Rectal smooth muscle tissue (tissue), 1 donor: ENCODE measurements around the gene SYT9.

ENCODE experiments used
- H3K27ac ChIP-seq: one replicate; pipeline ENCODE4 v1.7.0; 2013; ENCODE audit warnings: low read depth, low read length, inconsistent platforms
- H3K27me3 ChIP-seq: one replicate; pipeline ENCODE4 v1.7.0; 2013; ENCODE audit warnings: low read length; ENCODE audit not compliant: control insufficient read depth, insufficient read depth
- H3K36me3 ChIP-seq: one replicate; pipeline ENCODE4 v1.7.0; 2013; ENCODE audit warnings: low read length; ENCODE audit not compliant: control insufficient read depth, insufficient read depth
- H3K4me1 ChIP-seq: one replicate; pipeline ENCODE4 v1.7.0; 2013; ENCODE audit warnings: low read length; ENCODE audit not compliant: control insufficient read depth, insufficient read depth
- H3K4me3 ChIP-seq: one replicate; pipeline ENCODE4 v1.7.0; 2013; ENCODE audit warnings: low read length
- H3K9ac ChIP-seq: one replicate; pipeline ENCODE4 v1.7.0; 2013; ENCODE audit warnings: low read length

Gene SYT9

GRCh38 chr11:7252683-7253213 is 1.0 kb downstream of the SYT9 start:
- H3K4me1 ChIP-seq = no peaks in the 10 kb centered on the region
- H3K9ac ChIP-seq = no peak overlapping the region
- H3K36me3 ChIP-seq = no peaks in the 10 kb centered on the region
- H3K4me3 ChIP-seq = peak overlapping the region; percentile 61
- H3K27ac ChIP-seq = no peak overlapping the region
- H3K27me3 ChIP-seq = peaks cover 9% of the 10 kb centered on the region

DNA sequence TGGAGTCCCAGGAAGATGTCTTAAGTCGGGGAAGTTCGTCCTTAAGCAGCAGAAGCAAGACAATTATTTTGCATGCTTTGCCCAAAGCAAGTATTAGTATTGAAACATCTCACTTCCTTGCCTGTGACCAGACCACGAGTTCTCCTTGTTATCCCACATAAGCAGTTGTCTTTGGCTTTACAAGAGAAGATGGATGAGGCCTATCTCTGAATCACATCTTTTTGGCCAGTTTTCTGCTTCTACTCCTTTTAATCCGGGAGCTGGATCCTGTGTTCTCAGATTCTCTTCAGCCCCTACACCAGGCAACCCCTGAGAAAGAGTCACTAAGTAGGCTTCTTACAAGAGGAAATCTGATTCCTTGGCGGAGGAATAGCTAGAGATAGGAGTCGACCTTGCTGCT is 2.1 kb downstream of the SYT9 start:
- H3K27me3 ChIP-seq = peaks cover 9% of the 10 kb centered on the region
- no peak overlapping the region for H3K27ac ChIP-seq
- no peaks in the 10 kb centered on the region for H3K4me1 ChIP-seq
- H3K36me3 ChIP-seq = no peaks in the 10 kb centered on the region
- no peak overlapping the region for H3K4me3 ChIP-seq
- no peak overlapping the region for H3K9ac ChIP-seq

DNA sequence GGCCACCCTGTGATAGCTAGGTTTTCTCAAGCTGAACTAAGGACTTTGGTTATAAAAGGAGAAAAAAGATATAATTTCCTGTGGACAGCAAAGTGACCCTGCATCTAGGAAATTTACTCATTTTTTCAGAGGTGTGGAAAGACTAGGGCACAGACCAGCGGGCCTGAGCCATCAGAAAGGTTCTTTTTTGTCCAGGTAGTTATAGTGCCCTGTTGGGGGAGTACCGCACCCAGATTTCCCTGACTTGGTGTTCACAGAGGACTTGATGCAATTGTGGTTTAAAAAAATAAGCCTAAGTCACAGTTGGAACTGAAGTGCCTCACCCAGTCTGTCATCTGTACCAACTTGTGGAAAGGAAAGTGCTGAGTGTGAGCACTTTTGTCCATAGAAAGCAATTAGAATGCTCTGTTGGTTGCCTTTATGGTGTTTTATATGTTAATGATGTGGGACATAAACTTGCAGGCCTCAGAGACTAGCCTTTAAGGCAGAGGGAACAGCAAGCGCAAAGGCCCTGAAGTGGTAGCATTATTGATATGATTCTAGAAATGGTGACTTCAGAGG is 3.1 kb downstream of the SYT9 start:
- peaks cover 9% of the 10 kb centered on the region for H3K27me3 ChIP-seq
- no peaks in the 10 kb centered on the region for H3K4me1 ChIP-seq
- no peak overlapping the region for H3K27ac ChIP-seq
- H3K36me3 ChIP-seq = no peaks in the 10 kb centered on the region
- no peak overlapping the region for H3K4me3 ChIP-seq
- no peak overlapping the region for H3K9ac ChIP-seq

- H3K36me3 ChIP-seq = no peaks in the 10 kb centered on the region
- H3K4me3 ChIP-seq = no peak overlapping the region
- H3K27me3 ChIP-seq = peaks cover 5% of the 10 kb centered on the region
- H3K9ac ChIP-seq = no peak overlapping the region
- no peak overlapping the region for H3K27ac ChIP-seq
- H3K4me1 ChIP-seq = no peaks in the 10 kb centered on the region
Measured at GRCh38 chr11:7256943-7257342, 5.2 kb downstream of the SYT9 start.

DNA sequence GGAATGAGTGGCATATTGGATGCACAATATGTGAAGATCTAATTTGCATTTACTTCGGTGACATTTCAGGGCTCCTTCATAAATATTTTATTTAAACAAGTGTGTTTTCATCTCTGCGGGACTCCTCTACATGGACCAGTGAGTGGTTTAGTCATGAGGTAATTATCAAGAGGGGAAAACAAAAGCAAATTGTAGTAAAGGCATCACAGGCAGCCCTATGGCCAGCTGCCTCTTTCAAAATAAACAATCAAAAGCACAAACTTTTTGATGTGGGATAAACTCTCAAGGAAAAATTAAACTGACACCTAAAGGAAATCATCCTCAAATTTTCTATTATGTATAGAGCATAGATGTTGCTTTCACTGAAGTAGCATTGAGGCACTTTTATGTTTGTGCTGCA is 6.0 kb downstream of the SYT9 start:
- Histone ChIP-seq H3K27ac (no peak overlapping the region), H3K27me3 (no peaks in the 10 kb centered on the region), H3K36me3 (no peaks in the 10 kb centered on the region), H3K4me3 (no peak overlapping the region), H3K4me1 (no peaks in the 10 kb centered on the region), H3K9ac (no peak overlapping the region)

GRCh38 chr11:7261578-7261977 is 9.9 kb downstream of the SYT9 start:
- Histone ChIP-seq H3K9ac (no peak overlapping the region), H3K4me1 (no peaks in the 10 kb centered on the region), H3K27ac (no peak overlapping the region), H3K4me3 (no peak overlapping the region), H3K27me3 (no peaks in the 10 kb centered on the region), H3K36me3 (no peaks in the 10 kb centered on the region)

DNA sequence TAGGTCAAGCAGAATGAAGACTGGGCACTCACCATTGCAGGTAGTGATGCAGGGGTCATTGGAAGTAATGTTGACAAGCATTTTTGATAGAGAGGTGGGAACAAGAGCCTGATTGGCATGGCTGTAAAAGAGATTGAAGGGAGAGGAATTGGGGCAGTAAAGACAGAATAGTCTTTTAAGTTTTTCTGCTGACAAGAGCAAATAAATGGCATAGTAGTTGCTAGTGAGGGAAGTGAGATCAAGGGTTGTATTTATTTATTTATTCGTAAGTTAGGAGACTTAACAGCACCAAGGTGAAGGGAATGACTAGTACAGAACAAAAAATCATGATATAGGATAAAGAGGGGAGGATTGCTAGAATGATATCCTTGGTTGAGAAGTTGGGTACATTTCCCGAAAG is 11.0 kb downstream of the SYT9 start:
- Histone ChIP-seq H3K27ac (no peak overlapping the region), H3K4me1 (no peaks in the 10 kb centered on the region)

DNA sequence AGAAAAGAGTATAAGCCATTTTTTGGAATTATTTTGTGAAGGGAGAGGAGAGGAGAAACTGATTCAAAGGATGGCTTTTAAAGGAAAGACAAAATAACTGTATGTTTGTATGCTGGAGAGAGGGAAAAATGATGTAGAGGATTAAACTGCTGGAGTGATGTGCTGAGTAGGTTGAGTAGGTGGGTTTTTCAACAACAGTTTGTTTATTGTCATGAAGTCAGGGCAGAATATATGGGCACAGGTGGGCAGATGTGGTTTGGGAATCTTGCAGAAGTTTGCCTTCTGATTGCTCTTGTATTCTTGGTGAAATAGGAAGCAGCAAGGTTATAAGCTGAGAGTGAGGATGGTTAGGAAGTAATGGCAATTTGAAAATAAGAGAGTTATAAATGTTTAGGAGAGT is 12.1 kb downstream of the SYT9 start:
- no peak overlapping the region for H3K27ac ChIP-seq
- no peak overlapping the region for H3K9ac ChIP-seq
- no peak overlapping the region for H3K4me3 ChIP-seq
- H3K4me1 ChIP-seq = no peaks in the 10 kb centered on the region
- H3K27me3 ChIP-seq = no peaks in the 10 kb centered on the region
- no peaks in the 10 kb centered on the region for H3K36me3 ChIP-seq

More for the DNA sequence above, 11.0 kb downstream of the SYT9 start:
- Histone ChIP-seq H3K9ac (no peak overlapping the region), H3K4me3 (no peak overlapping the region), H3K27me3 (no peaks in the 10 kb centered on the region), H3K36me3 (no peaks in the 10 kb centered on the region)

GRCh38 chr11:7268758-7269157 is 17.1 kb downstream of the SYT9 start:
- no peaks in the 10 kb centered on the region for H3K27me3 ChIP-seq
- no peak overlapping the region for H3K9ac ChIP-seq
- no peak overlapping the region for H3K27ac ChIP-seq
- no peaks in the 10 kb centered on the region for H3K36me3 ChIP-seq
- no peak overlapping the region for H3K4me3 ChIP-seq
- no peaks in the 10 kb centered on the region for H3K4me1 ChIP-seq

DNA sequence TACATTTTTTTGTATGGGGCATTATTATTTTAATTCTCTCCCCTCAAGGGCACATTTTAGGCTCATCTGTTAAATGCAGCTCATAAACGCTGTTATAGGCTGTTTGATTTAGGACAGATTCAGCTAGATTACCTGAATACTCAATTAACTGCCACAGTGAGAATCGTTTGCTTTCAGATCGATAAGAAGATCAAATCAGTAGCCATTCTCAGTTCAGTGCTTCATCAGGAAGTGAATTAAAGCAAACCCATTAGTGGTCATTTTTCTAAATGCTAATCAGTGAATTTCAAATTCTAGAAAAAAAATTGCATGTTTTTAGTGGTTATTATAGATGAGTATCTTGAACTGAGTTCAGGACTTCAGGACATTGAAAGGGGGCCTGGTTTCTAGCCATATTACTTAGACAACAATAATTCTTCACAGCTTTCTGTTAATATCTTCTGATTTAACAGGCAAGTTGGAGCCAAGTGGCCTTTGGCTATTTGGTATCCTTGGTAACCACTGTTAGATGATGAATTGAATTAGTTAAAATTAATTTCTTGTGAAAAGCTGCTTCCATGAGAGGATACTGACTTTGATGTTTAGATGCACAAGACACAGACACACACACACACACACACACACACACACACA is 18.6 kb downstream of the SYT9 start:
- no peaks in the 10 kb centered on the region for H3K4me1 ChIP-seq
- H3K4me3 ChIP-seq = no peak overlapping the region
- H3K9ac ChIP-seq = no peak overlapping the region
- no peak overlapping the region for H3K27ac ChIP-seq
- no peaks in the 10 kb centered on the region for H3K27me3 ChIP-seq
- H3K36me3 ChIP-seq = no peaks in the 10 kb centered on the region

DNA sequence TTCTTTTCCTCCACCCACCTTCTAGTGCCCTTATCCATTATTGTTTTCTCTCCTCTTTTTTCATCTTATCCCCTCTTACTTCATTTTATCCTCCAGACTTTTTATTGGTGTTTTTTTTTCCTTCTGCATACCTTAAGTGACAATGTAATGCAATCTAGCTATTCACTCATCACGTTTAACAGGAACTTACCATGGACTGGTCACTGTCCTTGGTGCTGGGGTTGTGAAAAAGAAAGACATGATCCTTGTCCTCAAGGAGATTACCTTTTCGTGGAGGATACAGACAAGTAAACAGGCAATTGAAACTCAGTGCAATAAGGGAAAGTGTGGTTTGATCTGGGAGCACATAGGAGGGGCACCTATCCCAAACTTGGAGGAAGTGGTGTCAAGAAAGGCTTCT is 20.7 kb downstream of the SYT9 start:
- Histone ChIP-seq H3K4me1 (no peaks in the 10 kb centered on the region), H3K27ac (no peak overlapping the region), H3K9ac (no peak overlapping the region), H3K4me3 (no peak overlapping the region), H3K27me3 (no peaks in the 10 kb centered on the region), H3K36me3 (no peaks in the 10 kb centered on the region)

DNA sequence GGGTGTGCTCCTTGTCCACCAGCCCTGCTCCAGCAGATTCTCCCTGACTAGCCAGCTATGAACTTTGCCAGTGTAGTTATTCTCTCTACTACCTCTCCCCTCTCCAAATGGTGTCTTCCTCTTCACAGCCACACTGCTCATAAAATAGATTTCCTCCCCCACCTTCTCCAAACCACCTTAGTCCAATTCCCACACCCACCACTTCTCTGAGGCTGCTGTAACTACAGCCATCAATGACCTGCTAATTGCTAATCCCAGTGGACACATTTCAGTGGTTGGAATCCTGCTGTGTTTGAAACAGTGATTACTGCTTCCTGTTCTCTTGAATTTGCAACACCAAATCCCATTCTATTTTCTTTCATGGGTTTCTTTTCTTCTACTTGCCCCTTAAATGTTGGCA is 23.4 kb downstream of the SYT9 start:
- Histone ChIP-seq H3K4me3 (no peak overlapping the region), H3K9ac (no peak overlapping the region), H3K4me1 (no peaks in the 10 kb centered on the region), H3K27me3 (no peaks in the 10 kb centered on the region), H3K27ac (no peak overlapping the region), H3K36me3 (no peaks in the 10 kb centered on the region)

DNA sequence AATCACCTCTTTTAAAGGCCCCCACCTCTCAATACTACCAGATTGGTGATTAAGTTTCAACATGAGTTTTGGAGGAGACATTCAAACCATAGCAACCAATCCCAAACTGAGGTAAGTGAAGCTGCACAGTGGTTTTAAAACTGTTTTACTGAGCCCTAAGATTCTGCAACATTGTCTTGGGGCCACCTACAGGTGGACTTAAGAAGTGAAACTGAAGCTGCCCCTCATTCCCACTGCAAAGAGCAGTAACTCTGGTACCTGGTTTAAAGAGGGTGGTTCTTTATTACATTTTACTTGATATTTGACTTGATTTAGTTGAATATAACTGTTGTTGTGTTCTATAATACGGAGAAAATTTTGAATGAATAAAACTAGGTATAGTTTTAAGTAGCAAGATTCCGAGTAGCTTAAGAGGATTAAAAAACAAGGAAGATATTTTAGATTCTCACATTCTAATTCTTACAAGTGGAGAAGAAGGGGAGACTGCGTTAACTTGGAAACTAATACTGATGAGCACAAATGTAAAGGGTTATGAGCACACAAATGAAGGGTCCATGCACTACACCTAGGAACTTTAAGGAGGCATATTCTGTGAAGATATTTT is 26.7 kb downstream of the SYT9 start:
- H3K4me3 ChIP-seq = no peak overlapping the region
- H3K4me1 ChIP-seq = no peaks in the 10 kb centered on the region
- H3K36me3 ChIP-seq = no peaks in the 10 kb centered on the region
- no peak overlapping the region for H3K9ac ChIP-seq
- no peaks in the 10 kb centered on the region for H3K27me3 ChIP-seq
- H3K27ac ChIP-seq = no peak overlapping the region
